LNCaP clone FGC (cell line): ENCODE results near the gene NTRK2.

Experiments
- DNase-seq: peaks from one replicate; pipeline ENCODE4 v3.0.0-alpha.2; 2011; ENCODE audit warnings: low read depth
- H3K4me3 ChIP-seq: 2 replicates; pipeline ENCODE4 v1.5.1; 2011; ENCODE audit warnings: mild to moderate bottlenecking, low read depth, low read length, control low read depth
- CTCF ChIP-seq: IDR thresholded peaks from 2 replicates; pipeline ENCODE4 v1.5.1; 2012; ENCODE audit warnings: mild to moderate bottlenecking; ENCODE audit not compliant: control insufficient read depth, insufficient read depth; ENCODE audit errors: extremely low read depth

Gene NTRK2

GRCh38 chr9:84922051-84922450, 252.5 kb downstream of the NTRK2 start:
- no peak overlapping the region for H3K4me3 ChIP-seq
- TF ChIP-seq CTCF, result no peak
- no peak for DNase-seq

GRCh38 chr9:84924266-84924665, 254.7 kb downstream of the NTRK2 start:
- TF ChIP-seq CTCF, result no peak
- DNase-seq, result no peak

GRCh38 chr9:84925225-84925872, 255.8 kb downstream of the NTRK2 start:
- no peak overlapping the region for H3K4me3 ChIP-seq
- DNase-seq, result no peak
- no peak for TF ChIP-seq CTCF

More at GRCh38 chr9:84924266-84924665, 254.7 kb downstream of the NTRK2 start:
- H3K4me3 ChIP-seq, result no peak overlapping the region

GRCh38 chr9:84926793-84927192, 257.3 kb downstream of the NTRK2 start:
- TF ChIP-seq CTCF, result no peak
- no peak for DNase-seq
- no peak overlapping the region for H3K4me3 ChIP-seq

GRCh38 chr9:84928419-84928818, 258.9 kb downstream of the NTRK2 start:
- DNase-seq, result no peak
- H3K4me3 ChIP-seq, result no peak overlapping the region
- TF ChIP-seq CTCF, result no peak

GRCh38 chr9:84929068-84929467, 259.5 kb downstream of the NTRK2 start:
- no peak for TF ChIP-seq CTCF
- no peak overlapping the region for H3K4me3 ChIP-seq
- DNase-seq, result no peak

- no peak for DNase-seq
- H3K4me3 ChIP-seq, result no peak overlapping the region
- TF ChIP-seq CTCF, result no peak
Measured at GRCh38 chr9:84932915-84933527, 263.5 kb downstream of the NTRK2 start.
